HEK293 (cell line): Measurements from ENCODE around the gene APOL3.

Source experiments
- ATF2 ChIP-seq: fragments of 450-650 bp; formaldehyde crosslinking; IDR thresholded peaks from 2 replicates; pipeline ENCODE4 v1.5.1; 2016; ENCODE audit warnings: missing biosample characterization, missing genetic modification characterization, low read depth
- HOXA7 ChIP-seq: sonication (generic); formaldehyde crosslinking; IDR thresholded peaks from 2 replicates; pipeline ENCODE4 v1.8.1; 2022; ENCODE audit warnings: missing genetic modification reagents, borderline replicate concordance
- HOXC10 ChIP-seq: sonication (generic); formaldehyde crosslinking; IDR thresholded peaks from 2 replicates; pipeline ENCODE4 v1.8.1; 2023; ENCODE audit warnings: mild to moderate bottlenecking, missing genetic modification reagents
- KLF16 ChIP-seq: fragments of 450-650 bp; formaldehyde crosslinking; IDR thresholded peaks from 2 replicates; pipeline ENCODE4 v1.5.1; 2017; ENCODE audit warnings: missing biosample characterization, missing genetic modification characterization
- OVOL3 ChIP-seq: fragments of 450-650 bp; formaldehyde crosslinking; IDR thresholded peaks from 2 replicates; pipeline ENCODE4 v1.5.1; 2016; ENCODE audit warnings: missing biosample characterization, missing genetic modification characterization
- PRDM1 ChIP-seq: fragments of 450-650 bp; formaldehyde crosslinking; IDR thresholded peaks from 2 replicates; pipeline ENCODE4; 2016; ENCODE audit warnings: missing biosample characterization, missing genetic modification characterization
- PRDM2 ChIP-seq: fragments of 450-650 bp; formaldehyde crosslinking; IDR thresholded peaks from 2 replicates; pipeline ENCODE4 v1.5.1; 2016; ENCODE audit warnings: missing biosample characterization, missing genetic modification characterization, borderline replicate concordance
- SETDB1 ChIP-seq: IDR thresholded peaks from one replicate; pipeline ENCODE4 v1.6.1; 2017; ENCODE audit warnings: mild to moderate bottlenecking, low read length, moderate library complexity, mixed read lengths; ENCODE audit not compliant: insufficient read length
- ZBTB26 ChIP-seq: fragments of 450-650 bp; formaldehyde crosslinking; optimal IDR thresholded peaks from 2 replicates; pipeline ENCODE3; 2016; ENCODE audit warnings: missing biosample characterization, mild to moderate bottlenecking, missing genetic modification characterization
- ZEB2 ChIP-seq: fragments of 450-650 bp; formaldehyde crosslinking; IDR thresholded peaks from 2 replicates; pipeline ENCODE4 v1.5.1; 2016; ENCODE audit warnings: missing biosample characterization, missing genetic modification characterization
- ZNF10 ChIP-seq: fragments of 450-650 bp; formaldehyde crosslinking; IDR thresholded peaks from 2 replicates; pipeline ENCODE4 v1.5.1; 2017; ENCODE audit warnings: missing biosample characterization, missing genetic modification characterization
- ZNF311 ChIP-seq: fragments of 450-650 bp; formaldehyde crosslinking; IDR thresholded peaks from 2 replicates; pipeline ENCODE4 v1.5.1; 2017; ENCODE audit warnings: missing biosample characterization, missing genetic modification characterization, borderline replicate concordance
- ZNF341 ChIP-seq: fragments of 450-650 bp; formaldehyde crosslinking; IDR thresholded peaks from 2 replicates; pipeline ENCODE4; 2016; ENCODE audit warnings: low read depth, missing biosample characterization, missing genetic modification characterization
- ZNF350 ChIP-seq: fragments of 450-650 bp; formaldehyde crosslinking; IDR thresholded peaks from 2 replicates; pipeline ENCODE4 v1.5.0; 2017; ENCODE audit warnings: missing biosample characterization, mild to moderate bottlenecking, missing genetic modification characterization
- ZNF354C ChIP-seq: fragments of 450-650 bp; formaldehyde crosslinking; IDR thresholded peaks from 2 replicates; pipeline ENCODE4 v1.5.1; 2016; ENCODE audit warnings: missing biosample characterization, missing genetic modification characterization, low read depth, borderline replicate concordance
- ZNF416 ChIP-seq: fragments of 450-650 bp; formaldehyde crosslinking; IDR thresholded peaks from 2 replicates; pipeline ENCODE4 v1.5.1; 2016; ENCODE audit warnings: missing biosample characterization, missing genetic modification characterization
- ZNF473 ChIP-seq: fragments of 450-650 bp; formaldehyde crosslinking; IDR thresholded peaks from 2 replicates; pipeline ENCODE4 v1.5.1; 2017; ENCODE audit warnings: missing biosample characterization, missing genetic modification characterization
- ZNF560 ChIP-seq: fragments of 450-650 bp; formaldehyde crosslinking; IDR thresholded peaks from 2 replicates; pipeline ENCODE4 v1.5.1; 2017; ENCODE audit warnings: missing biosample characterization, missing genetic modification characterization, borderline replicate concordance
- ZNF621 ChIP-seq: fragments of 450-650 bp; formaldehyde crosslinking; IDR thresholded peaks from 2 replicates; pipeline ENCODE4 v1.5.1; 2017; ENCODE audit warnings: missing biosample characterization, missing genetic modification characterization
- ZNF658 ChIP-seq: fragments of 450-650 bp; formaldehyde crosslinking; IDR thresholded peaks from 2 replicates; pipeline ENCODE4; 2016; ENCODE audit warnings: missing biosample characterization, missing genetic modification characterization
- ZNF76 ChIP-seq: fragments of 450-650 bp; formaldehyde crosslinking; IDR thresholded peaks from 2 replicates; pipeline ENCODE4; 2016; ENCODE audit warnings: low read depth, missing biosample characterization, missing genetic modification characterization, borderline replicate concordance
- ZNF791 ChIP-seq: fragments of 450-650 bp; formaldehyde crosslinking; IDR thresholded peaks from 2 replicates; pipeline ENCODE4 v1.5.1; 2016; ENCODE audit warnings: missing biosample characterization, missing genetic modification characterization
- ZNF837 ChIP-seq: fragments of 450-650 bp; formaldehyde crosslinking; IDR thresholded peaks from 2 replicates; pipeline ENCODE4 v1.5.1; 2016; ENCODE audit warnings: missing biosample characterization, missing genetic modification characterization
- TF ChIP-seq, protein P1 (sequence below): fragments of 450-650 bp; formaldehyde crosslinking; IDR thresholded peaks from 2 replicates; pipeline ENCODE4 v1.5.1; 2016; ENCODE audit warnings: missing biosample characterization, missing genetic modification characterization
- TF ChIP-seq, protein P2 (sequence below): fragments of 450-650 bp; formaldehyde crosslinking; conservative IDR thresholded peaks from 2 replicates; pipeline ENCODE4 v1.5.1; 2016; ENCODE audit warnings: low read depth, missing biosample characterization, missing genetic modification characterization

APOL3 gene

GRCh38 chr22:36123673-36124630, 36.6 kb downstream of the APOL3 start (continued):
- TF ChIP-seq ZNF791 (tag by site-specific recombination) (no peak), ZNF10 (tag by site-specific recombination) (no peak), SETDB1 (no peak), ZNF473 (tag by site-specific recombination) (no peak), PRDM2 (tag by site-specific recombination) (no peak), ZEB2 (tag by site-specific recombination) (peak; percentile 50; the same call in 1 of the 2 replicates), ZNF658 (tag by site-specific recombination) (no peak), ZNF341 (tag by site-specific recombination) (no peak), PRDM1 (peak; percentile 46; the same call in 1 of the 2 replicates), ZNF350 (tag by site-specific recombination) (no peak), ZBTB26 (peak; percentile 44), ZNF621 (tag by site-specific recombination) (no peak), HOXC10 (CRISPR knock-in tag) (no peak), ZNF354C (tag by site-specific recombination) (no peak), ZNF837 (no peak), ZNF311 (no peak), OVOL3 (tag by site-specific recombination) (no peak), ZNF560 (tag by site-specific recombination) (no peak), ATF2 (peak; percentile 99), ZNF416 (tag by site-specific recombination) (no peak), ZNF76 (tag by site-specific recombination) (peak; percentile 10; the same call in 1 of the 2 replicates), HOXA7 (no peak), KLF16 (tag by site-specific recombination) (no peak)
- TF ChIP-seq, protein P1, sequence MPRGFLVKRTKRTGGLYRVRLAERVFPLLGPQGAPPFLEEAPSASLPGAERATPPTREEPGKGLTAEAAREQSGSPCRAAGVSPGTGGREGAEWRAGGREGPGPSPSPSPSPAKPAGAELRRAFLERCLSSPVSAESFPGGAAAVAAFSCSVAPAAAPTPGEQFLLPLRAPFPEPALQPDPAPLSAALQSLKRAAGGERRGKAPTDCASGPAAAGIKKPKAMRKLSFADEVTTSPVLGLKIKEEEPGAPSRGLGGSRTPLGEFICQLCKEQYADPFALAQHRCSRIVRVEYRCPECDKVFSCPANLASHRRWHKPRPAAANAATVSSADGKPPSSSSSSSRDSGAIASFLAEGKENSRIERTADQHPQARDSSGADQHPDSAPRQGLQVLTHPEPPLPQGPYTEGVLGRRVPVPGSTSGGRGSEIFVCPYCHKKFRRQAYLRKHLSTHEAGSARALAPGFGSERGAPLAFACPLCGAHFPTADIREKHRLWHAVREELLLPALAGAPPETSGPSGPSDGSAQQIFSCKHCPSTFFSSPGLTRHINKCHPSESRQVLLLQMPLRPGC (tag by site-specific recombination) = no peak
- TF ChIP-seq, protein P2, sequence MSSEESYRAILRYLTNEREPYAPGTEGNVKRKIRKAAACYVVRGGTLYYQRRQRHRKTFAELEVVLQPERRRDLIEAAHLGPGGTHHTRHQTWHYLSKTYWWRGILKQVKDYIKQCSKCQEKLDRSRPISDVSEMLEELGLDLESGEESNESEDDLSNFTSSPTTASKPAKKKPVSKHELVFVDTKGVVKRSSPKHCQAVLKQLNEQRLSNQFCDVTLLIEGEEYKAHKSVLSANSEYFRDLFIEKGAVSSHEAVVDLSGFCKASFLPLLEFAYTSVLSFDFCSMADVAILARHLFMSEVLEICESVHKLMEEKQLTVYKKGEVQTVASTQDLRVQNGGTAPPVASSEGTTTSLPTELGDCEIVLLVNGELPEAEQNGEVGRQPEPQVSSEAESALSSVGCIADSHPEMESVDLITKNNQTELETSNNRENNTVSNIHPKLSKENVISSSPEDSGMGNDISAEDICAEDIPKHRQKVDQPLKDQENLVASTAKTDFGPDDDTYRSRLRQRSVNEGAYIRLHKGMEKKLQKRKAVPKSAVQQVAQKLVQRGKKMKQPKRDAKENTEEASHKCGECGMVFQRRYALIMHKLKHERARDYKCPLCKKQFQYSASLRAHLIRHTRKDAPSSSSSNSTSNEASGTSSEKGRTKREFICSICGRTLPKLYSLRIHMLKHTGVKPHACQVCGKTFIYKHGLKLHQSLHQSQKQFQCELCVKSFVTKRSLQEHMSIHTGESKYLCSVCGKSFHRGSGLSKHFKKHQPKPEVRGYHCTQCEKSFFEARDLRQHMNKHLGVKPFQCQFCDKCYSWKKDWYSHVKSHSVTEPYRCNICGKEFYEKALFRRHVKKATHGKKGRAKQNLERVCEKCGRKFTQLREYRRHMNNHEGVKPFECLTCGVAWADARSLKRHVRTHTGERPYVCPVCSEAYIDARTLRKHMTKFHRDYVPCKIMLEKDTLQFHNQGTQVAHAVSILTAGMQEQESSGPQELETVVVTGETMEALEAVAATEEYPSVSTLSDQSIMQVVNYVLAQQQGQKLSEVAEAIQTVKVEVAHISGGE (tag by site-specific recombination) = peak; percentile 94
